ENCODE measurements around the gene ZNF570.
A peak's percentile ranks its signal among the peaks of the same experiment; 100 is the strongest.

The ZNF570 gene

GRCh38 chr19:37468961-37469777, at the start of gene ZNF570:
Gene ZNF570, plus strand, starts transcription at chr19:37469356. Its CDS starts 999 bp downstream, at chr19:37470355.
- peak; percentile 87 for DNase-seq

- DNase-seq: no peak
These were observed 16.5 kb upstream of the ZNF570 start for GRCh38 chr19:37452500-37453245.

- peak; percentile 44 for DNase-seq
These were observed 2.8 kb upstream of the ZNF570 start for GRCh38 chr19:37466277-37466797.

GRCh38 chr19:37466798-37467607, 2.2 kb upstream of the ZNF570 start, which contains the start of gene ZNF569:
Gene ZNF569, minus strand, starts transcription at chr19:37467444. Its CDS starts 22,523 bp downstream, at chr19:37444921.
- DNase-seq: peak; percentile 91

GRCh38 chr19:37467608-37468090, 1.5 kb upstream of the ZNF570 start:
- no peak for DNase-seq

GRCh38 chr19:37470216-37470615, 1.1 kb downstream of the ZNF570 start:
- no peak for DNase-seq

- no peak for DNase-seq
These were observed 3.0 kb downstream of the ZNF570 start for GRCh38 chr19:37472165-37472564.

GRCh38 chr19:37484406-37485168, 15.4 kb downstream of the ZNF570 start:
- no peak for DNase-seq

GRCh38 chr19:37492213-37492612, 23.1 kb downstream of the ZNF570 start:
- DNase-seq: no peak

GRCh38 chr19:37505958-37506386, 36.8 kb downstream of the ZNF570 start:
- DNase-seq: peak; percentile 70

GRCh38 chr19:37506387-37507166, 37.4 kb downstream of the ZNF570 start, which contains the start of gene ZNF793:
Gene ZNF793, plus strand, starts transcription at chr19:37506939. Its CDS starts 16,501 bp downstream, at chr19:37523440.
- DNase-seq: peak; percentile 80

- DNase-seq: no peak
These were observed 38.0 kb downstream of the ZNF570 start for GRCh38 chr19:37507167-37507464.

GRCh38 chr19:37511186-37511585, 42.0 kb downstream of the ZNF570 start:
- no peak for DNase-seq

- DNase-seq: no peak
These were observed 42.7 kb downstream of the ZNF570 start for GRCh38 chr19:37511821-37512220.

GRCh38 chr19:37513397-37513796, 44.2 kb downstream of the ZNF570 start:
- no peak for DNase-seq

GRCh38 chr19:37519890-37520289, 50.7 kb downstream of the ZNF570 start:
- DNase-seq: no peak

- DNase-seq: no peak
These were observed 68.3 kb downstream of the ZNF570 start for GRCh38 chr19:37537391-37537947.

Data from NCI-H1092 treated with DMSO at 0.1 percent for 48 hours (cell line).